Measurements from ENCODE around the gene VEPH1. TPM values are rescaled to one million over a fixed set of nuclear protein-coding genes. Genes with fewer than 3 reads are reported as not detected.

The VEPH1 gene
- total RNA-seq, 4 donors from 2014 or later, result 5.8 TPM; not detected in 3

GRCh38 chr3:157241599-157241998 is 261.6 kb downstream of the VEPH1 start:
- Histone ChIP-seq H3K4me3 (no peak overlapping the region), H3K9me3 (no peaks in the 10 kb centered on the region), H3K27ac (no peak overlapping the region), H3K4me1 (no peaks in the 10 kb centered on the region), H3K36me3 (no peaks in the 10 kb centered on the region), H3K27me3 (no peaks in the 10 kb centered on the region)
- DNase-seq, result no peak
- TF ChIP-seq CTCF (IDR thresholded peaks at IDR 0.05), result no peak
- TF ChIP-seq POLR2A (IDR thresholded peaks at IDR 0.05), result no peak

- TF ChIP-seq CTCF (IDR thresholded peaks at IDR 0.05) (no peak), POLR2A (IDR thresholded peaks at IDR 0.05) (no peak)
- H3K27me3 ChIP-seq, result no peaks in the 10 kb centered on the region
- H3K4me1 ChIP-seq, result no peaks in the 10 kb centered on the region
- no peak overlapping the region for H3K27ac ChIP-seq
- no peaks in the 10 kb centered on the region for H3K9me3 ChIP-seq
- H3K4me3 ChIP-seq, result no peak overlapping the region
- no peaks in the 10 kb centered on the region for H3K36me3 ChIP-seq
- DNase-seq, result no peak
Observed at GRCh38 chr3:157240408-157240807, 262.8 kb downstream of the VEPH1 start.

- no peaks in the 10 kb centered on the region for H3K9me3 ChIP-seq
- H3K4me1 ChIP-seq, result no peaks in the 10 kb centered on the region
- no peak overlapping the region for H3K4me3 ChIP-seq
- H3K27me3 ChIP-seq, result no peaks in the 10 kb centered on the region
- H3K27ac ChIP-seq, result no peak overlapping the region
- H3K36me3 ChIP-seq, result no peaks in the 10 kb centered on the region
- TF ChIP-seq CTCF (IDR thresholded peaks at IDR 0.05) (peak in 5 of 6 experiments; percentile 16 to 74 (median 68)), POLR2A (IDR thresholded peaks at IDR 0.05) (no peak)
- peak; percentile 55 to 82 (median 69) for DNase-seq
Observed at GRCh38 chr3:157239082-157239704, 264.0 kb downstream of the VEPH1 start.

GRCh38 chr3:157238457-157238856 is 264.8 kb downstream of the VEPH1 start:
- Histone ChIP-seq H3K27ac (no peak overlapping the region), H3K36me3 (no peaks in the 10 kb centered on the region), H3K4me3 (no peak overlapping the region), H3K27me3 (no peaks in the 10 kb centered on the region), H3K4me1 (no peaks in the 10 kb centered on the region), H3K9me3 (no peaks in the 10 kb centered on the region)
- DNase-seq, result no peak
- TF ChIP-seq POLR2A (IDR thresholded peaks at IDR 0.05) (no peak), CTCF (IDR thresholded peaks at IDR 0.05) (no peak)

GRCh38 chr3:157237886-157238285 is 265.3 kb downstream of the VEPH1 start:
- no peaks in the 10 kb centered on the region for H3K27me3 ChIP-seq
- H3K4me1 ChIP-seq, result no peaks in the 10 kb centered on the region
- no peak for DNase-seq
- no peak overlapping the region for H3K27ac ChIP-seq
- no peaks in the 10 kb centered on the region for H3K36me3 ChIP-seq
- TF ChIP-seq POLR2A (IDR thresholded peaks at IDR 0.05), result no peak
- no peak for TF ChIP-seq CTCF (IDR thresholded peaks at IDR 0.05)
- no peaks in the 10 kb centered on the region for H3K9me3 ChIP-seq
- H3K4me3 ChIP-seq, result no peak overlapping the region

GRCh38 chr3:157235291-157235690 is 267.9 kb downstream of the VEPH1 start:
- H3K9me3 ChIP-seq, result no peaks in the 10 kb centered on the region
- no peak for TF ChIP-seq CTCF (IDR thresholded peaks at IDR 0.05)
- no peak for TF ChIP-seq POLR2A (IDR thresholded peaks at IDR 0.05)
- H3K4me3 ChIP-seq, result no peak overlapping the region
- no peaks in the 10 kb centered on the region for H3K27me3 ChIP-seq
- no peaks in the 10 kb centered on the region for H3K36me3 ChIP-seq
- no peaks in the 10 kb centered on the region for H3K4me1 ChIP-seq
- no peak for DNase-seq
- H3K27ac ChIP-seq, result no peak overlapping the region

Measured in Peyer's patch (tissue), 4 donors.